ENCODE data around the gene POP5.
"Not testable (repeated sequence)": the region's sequence is repeated elsewhere in the genome, so short reads cannot be mapped to it uniquely, and the experiment has no call there.

Gene POP5

GRCh38 chr12:120536064-120536791 lies 45.0 kb downstream of the POP5 start:
- peak; percentile 24 for DNase-seq

GRCh38 chr12:120534703-120535655 lies 46.2 kb downstream of the POP5 start:
- peak; percentile 49 for DNase-seq

- DNase-seq, result peak; percentile 65
Observed at GRCh38 chr12:120534203-120534702, 46.9 kb downstream of the POP5 start, which contains the start of gene RNF10. TSS of gene RNF10 (plus strand) at chr12:120534356. CDS start at chr12:120534812, 456 bp downstream.

GRCh38 chr12:120532701-120533238 lies 48.4 kb downstream of the POP5 start:
- DNase-seq, result no peak

GRCh38 chr12:120530418-120530761 lies 50.8 kb downstream of the POP5 start:
- DNase-seq, result not testable (repeated sequence)

DNA sequence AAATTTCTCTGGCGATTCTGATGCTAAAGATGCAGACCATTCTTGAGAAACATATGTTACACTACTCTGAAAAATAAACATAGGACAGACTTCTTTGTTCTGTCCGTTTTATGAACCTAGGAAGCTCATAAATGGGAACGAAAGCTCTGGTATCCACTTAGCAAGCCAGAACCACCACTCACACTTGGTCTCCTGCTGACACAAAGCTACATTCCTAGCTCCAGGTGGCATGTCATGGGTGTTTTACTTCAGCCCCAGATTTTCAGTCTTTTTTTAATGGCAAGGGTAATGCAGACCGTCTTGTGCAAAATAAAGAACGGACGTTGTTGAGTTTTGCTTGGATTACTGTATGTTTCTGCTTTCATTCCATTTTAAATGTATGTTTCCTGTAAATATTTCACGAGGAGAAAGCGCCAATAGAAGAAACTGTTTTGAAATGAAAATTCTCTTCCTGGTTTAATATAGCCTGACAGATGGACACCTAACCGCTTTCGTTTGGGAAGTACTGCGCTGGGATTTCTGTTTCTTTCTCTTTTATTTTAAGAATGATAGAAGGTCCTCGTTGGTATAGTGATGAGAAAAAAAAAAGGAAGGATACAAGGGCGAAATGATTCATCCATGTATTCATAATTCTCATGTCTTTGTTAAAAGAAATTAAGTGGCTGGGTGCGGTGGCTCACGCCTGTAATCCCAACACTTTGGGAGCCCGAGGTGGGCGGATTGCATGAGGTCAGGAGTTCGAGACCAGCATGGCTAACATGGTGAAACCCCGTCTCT lies 51.4 kb downstream of the POP5 start:
- DNase-seq, result no peak

DNA sequence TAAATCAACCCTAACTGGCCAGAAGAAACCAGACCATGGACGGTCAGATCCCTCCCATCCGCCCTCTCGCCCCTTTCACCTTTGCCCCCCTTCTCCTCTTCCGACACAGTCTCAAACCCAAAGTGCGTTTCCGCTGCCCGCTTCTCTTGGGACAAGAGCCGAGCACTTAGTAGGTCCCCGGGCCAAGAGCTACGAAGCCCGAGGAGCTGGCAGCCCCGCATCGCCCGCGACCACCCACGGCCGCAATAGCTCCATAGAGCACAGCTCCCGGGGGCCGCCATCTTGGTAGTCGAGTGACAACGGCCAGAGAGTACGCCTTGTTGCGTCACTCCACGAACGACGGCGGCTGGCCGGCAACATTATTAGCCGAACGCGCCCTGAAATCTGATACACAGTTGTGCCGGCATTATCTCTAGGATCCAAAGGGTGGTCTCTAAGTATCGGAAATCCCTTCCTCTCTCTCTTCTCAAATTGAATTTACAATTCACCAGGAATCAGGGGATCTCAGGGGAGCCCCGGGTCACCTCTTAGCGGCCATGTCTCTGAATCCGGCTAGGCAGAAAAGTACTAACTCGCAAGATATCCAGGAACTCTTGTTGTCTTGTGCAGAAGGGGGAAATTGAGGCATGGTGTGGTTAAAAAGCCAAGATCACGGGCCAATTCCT lies 52.2 kb downstream of the POP5 start, which contains the start of gene COQ5:
TSS of gene COQ5 (minus strand) at position 298 of the 665 bp plus-strand sequence. CDS start at position 281, 17 bp downstream.
- DNase-seq, result peak; percentile 83
